ENCODE measurements around the gene KIF6.

KIF6 gene

DNA sequence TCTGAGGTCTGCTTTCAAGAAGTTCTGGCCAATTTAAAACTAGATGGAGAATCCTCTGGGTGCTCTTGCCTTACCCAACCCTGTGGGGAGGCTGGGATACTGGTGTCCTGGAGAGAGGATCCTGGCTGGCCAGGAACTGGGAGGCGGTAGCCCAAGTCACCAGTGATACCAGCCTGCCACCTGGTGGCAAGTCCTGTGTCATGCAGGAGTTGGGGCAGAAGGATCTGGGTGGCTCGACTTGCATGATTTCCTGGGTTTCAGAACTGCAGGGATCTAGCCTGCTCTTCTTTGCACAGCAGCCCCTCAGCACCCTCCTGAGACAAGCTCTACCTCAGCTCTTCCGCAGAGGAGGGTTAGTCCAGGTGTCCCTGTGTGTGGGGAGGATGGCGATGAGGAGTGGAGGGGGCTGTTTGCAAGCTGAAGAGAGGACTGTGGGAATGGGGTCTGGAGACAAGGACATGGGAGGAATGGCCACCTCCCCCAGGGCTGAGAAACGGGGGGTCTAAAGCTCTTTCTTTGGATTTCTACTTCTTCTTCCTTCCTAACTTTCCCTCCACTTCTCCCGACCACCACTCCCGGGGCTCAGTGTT lies 415.2 kb downstream of the KIF6 start:
- Histone ChIP-seq H3K4me1 (ENCODE audit: control insufficient read depth, insufficient read depth, low read length, poor library complexity, severe bottlenecking) (peaks cover 5% of the 10 kb centered on the region), H3K27me3 (replicated peaks; ENCODE audit: control insufficient read depth, insufficient read depth, low read length, poor library complexity, severe bottlenecking) (peaks cover 10% of the 10 kb centered on the region), H3K9me3 (ENCODE audit: control insufficient read depth, low read length) (no peaks in the 10 kb centered on the region), H3K36me3 (ENCODE audit: control insufficient read depth, insufficient read depth, low read length) (no peaks in the 10 kb centered on the region), H3K4me3 (ENCODE audit: insufficient read depth, low read depth, low read length, poor library complexity, severe bottlenecking) (no peak overlapping the region), H3K27ac (ENCODE audit: insufficient read depth, low read length, poor library complexity, severe bottlenecking) (no peak overlapping the region)
- peak in 2 of 3 donors; percentile 16 to 25 for DNase-seq

DNA sequence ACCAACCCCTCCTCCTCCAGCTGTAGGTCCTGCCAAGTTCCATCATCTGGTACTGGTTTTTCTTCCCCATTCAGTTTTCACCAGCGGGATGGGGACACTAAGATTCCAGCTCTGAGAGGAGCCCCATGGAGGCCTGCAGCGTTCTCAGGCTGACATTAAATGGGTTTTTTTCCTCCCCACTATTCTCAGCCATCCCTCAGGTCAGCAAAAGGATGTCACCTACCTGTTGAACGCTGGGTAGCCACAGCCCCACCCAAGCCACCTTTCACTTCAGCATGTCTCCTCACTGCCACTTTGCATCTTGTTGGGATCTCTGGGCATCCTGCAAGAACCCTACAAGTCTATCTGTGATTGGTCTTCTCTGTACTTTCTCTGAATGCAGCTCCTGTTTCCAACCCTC lies 417.7 kb downstream of the KIF6 start:
- Histone ChIP-seq H3K9me3 (ENCODE audit: control insufficient read depth, low read length) (no peaks in the 10 kb centered on the region), H3K36me3 (ENCODE audit: control insufficient read depth, insufficient read depth, low read length) (no peaks in the 10 kb centered on the region), H3K4me3 (ENCODE audit: insufficient read depth, low read depth, low read length, poor library complexity, severe bottlenecking) (no peak overlapping the region), H3K4me1 (ENCODE audit: control insufficient read depth, insufficient read depth, low read length, poor library complexity, severe bottlenecking) (no peaks in the 10 kb centered on the region), H3K27me3 (replicated peaks; ENCODE audit: control insufficient read depth, insufficient read depth, low read length, poor library complexity, severe bottlenecking) (no peaks in the 10 kb centered on the region), H3K27ac (ENCODE audit: insufficient read depth, low read length, poor library complexity, severe bottlenecking) (no peak overlapping the region)
- DNase-seq = no peak

GRCh38 chr6:39304951-39305350 lies 420.3 kb downstream of the KIF6 start:
- H3K36me3 ChIP-seq (ENCODE audit: control insufficient read depth, insufficient read depth, low read length) = no peaks in the 10 kb centered on the region

DNA sequence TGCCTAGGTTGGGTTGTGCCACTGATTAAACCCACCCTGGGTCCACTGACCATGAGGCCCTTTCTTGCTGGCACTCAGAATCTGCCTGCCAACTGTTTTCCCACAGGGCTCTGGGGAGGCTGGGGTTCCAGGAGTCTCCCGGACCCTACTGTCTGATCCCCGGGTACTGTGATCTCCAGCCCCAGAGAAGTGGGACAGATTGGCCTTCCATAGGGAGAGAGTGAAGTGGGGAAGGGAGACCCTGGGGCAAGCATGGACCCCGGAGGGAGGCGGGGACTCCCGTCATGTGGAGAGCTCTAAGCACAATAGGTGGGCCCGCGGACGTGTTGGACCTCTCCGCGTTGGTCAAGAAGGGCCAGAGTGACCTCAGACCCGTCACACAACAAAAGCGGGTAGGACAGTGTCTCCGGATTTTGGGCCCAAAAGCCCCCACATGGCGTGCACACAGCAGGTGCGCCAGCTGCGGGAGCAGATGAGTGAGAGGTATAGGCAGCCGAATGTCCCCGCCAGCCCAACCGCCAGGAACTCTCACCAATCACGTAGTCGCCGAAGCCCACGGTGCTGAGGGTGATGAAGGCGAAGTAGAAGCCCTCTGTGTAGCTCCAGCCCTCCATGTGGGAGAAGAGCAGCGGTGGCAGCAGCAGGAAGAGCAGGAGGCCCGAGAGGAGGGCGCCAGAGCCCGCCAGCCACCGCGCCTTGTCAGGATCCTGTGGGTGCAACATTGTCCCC lies 421.6 kb downstream of the KIF6 start:
- Histone ChIP-seq H3K36me3 (ENCODE audit: control insufficient read depth, insufficient read depth, low read length) (no peaks in the 10 kb centered on the region), H3K27me3 (replicated peaks; ENCODE audit: control insufficient read depth, insufficient read depth, low read length, poor library complexity, severe bottlenecking) (no peaks in the 10 kb centered on the region), H3K27ac (ENCODE audit: insufficient read depth, low read length, poor library complexity, severe bottlenecking) (no peak overlapping the region), H3K4me3 (ENCODE audit: insufficient read depth, low read depth, low read length, poor library complexity, severe bottlenecking) (no peak overlapping the region), H3K4me1 (ENCODE audit: control insufficient read depth, insufficient read depth, low read length, poor library complexity, severe bottlenecking) (no peaks in the 10 kb centered on the region), H3K9me3 (ENCODE audit: control insufficient read depth, low read length) (no peaks in the 10 kb centered on the region)
- no peak for DNase-seq

More at GRCh38 chr6:39304951-39305350, 420.3 kb downstream of the KIF6 start:
- no peak for DNase-seq
- Histone ChIP-seq H3K9me3 (ENCODE audit: control insufficient read depth, low read length) (no peaks in the 10 kb centered on the region), H3K4me3 (ENCODE audit: insufficient read depth, low read depth, low read length, poor library complexity, severe bottlenecking) (no peak overlapping the region), H3K27ac (ENCODE audit: insufficient read depth, low read length, poor library complexity, severe bottlenecking) (no peak overlapping the region), H3K27me3 (replicated peaks; ENCODE audit: control insufficient read depth, insufficient read depth, low read length, poor library complexity, severe bottlenecking) (no peaks in the 10 kb centered on the region), H3K4me1 (ENCODE audit: control insufficient read depth, insufficient read depth, low read length, poor library complexity, severe bottlenecking) (no peaks in the 10 kb centered on the region)

DNA sequence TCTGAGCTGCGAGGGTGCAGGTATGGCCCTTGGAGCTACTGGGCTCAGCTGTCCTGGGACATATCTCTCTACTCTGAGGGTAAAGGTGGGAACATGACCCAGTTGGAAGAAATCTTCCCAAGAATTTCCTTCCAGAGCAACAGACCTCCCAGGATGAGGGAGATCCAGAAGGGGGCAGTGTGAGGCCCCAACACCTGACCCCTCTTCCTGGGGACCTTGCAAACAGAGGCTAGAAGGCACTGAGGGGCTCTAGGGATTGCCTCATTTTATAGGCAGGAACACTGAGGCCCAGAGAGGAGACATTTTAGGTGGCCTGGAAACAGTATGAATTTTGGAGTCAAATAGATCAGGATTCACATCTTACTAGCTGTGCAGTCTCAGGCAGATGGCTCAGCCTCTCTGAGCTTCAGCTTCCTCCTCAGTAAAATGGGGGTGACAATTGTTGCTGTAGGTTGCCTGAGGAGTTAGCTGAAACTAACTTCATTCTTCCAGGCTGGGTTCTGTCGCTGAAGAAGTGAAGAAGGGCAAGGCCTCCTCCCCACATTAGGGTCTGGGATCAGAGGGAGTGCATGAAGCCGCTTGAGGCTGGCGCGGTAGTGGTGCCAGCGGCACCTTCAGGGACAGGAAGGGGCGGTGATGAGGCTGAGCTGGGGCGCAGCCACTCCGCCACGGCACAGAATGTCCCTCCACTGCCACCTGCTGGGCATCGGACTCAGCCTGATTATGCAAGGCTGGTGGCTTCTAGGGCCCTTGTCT lies 422.4 kb downstream of the KIF6 start:
- Histone ChIP-seq H3K27me3 (replicated peaks; ENCODE audit: control insufficient read depth, insufficient read depth, low read length, poor library complexity, severe bottlenecking) (no peaks in the 10 kb centered on the region), H3K4me1 (ENCODE audit: control insufficient read depth, insufficient read depth, low read length, poor library complexity, severe bottlenecking) (no peaks in the 10 kb centered on the region), H3K36me3 (ENCODE audit: control insufficient read depth, insufficient read depth, low read length) (no peaks in the 10 kb centered on the region), H3K27ac (ENCODE audit: insufficient read depth, low read length, poor library complexity, severe bottlenecking) (no peak overlapping the region), H3K9me3 (ENCODE audit: control insufficient read depth, low read length) (no peaks in the 10 kb centered on the region), H3K4me3 (ENCODE audit: insufficient read depth, low read depth, low read length, poor library complexity, severe bottlenecking) (no peak overlapping the region)
- DNase-seq = peak; percentile 45 to 68 (median 56)

DNA sequence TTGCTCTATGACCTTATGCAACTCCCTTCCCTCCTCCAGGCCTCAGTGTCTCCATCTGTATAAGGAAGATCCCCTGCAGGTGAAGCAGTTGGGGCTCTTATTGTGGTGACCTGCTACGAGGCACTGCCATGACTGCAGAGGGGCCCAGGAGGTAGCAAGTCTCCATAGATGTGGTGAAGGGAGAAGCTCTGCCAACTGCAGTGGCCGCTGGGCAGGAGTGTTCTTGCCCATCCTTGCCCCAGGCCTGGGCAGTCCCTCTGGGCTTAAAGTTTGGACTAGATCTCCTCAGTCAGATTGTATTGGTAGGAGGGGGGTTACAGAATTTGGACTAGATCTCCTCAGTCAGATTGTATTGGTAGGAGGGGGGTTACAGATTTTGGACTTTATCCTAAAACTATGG lies 423.2 kb downstream of the KIF6 start:
- no peaks in the 10 kb centered on the region for H3K27me3 ChIP-seq (replicated peaks; ENCODE audit: control insufficient read depth, insufficient read depth, low read length, poor library complexity, severe bottlenecking)
- DNase-seq = no peak
- no peak overlapping the region for H3K27ac ChIP-seq (ENCODE audit: insufficient read depth, low read length, poor library complexity, severe bottlenecking)
- no peaks in the 10 kb centered on the region for H3K4me1 ChIP-seq (ENCODE audit: control insufficient read depth, insufficient read depth, low read length, poor library complexity, severe bottlenecking)
- H3K4me3 ChIP-seq (ENCODE audit: insufficient read depth, low read depth, low read length, poor library complexity, severe bottlenecking) = no peak overlapping the region
- H3K9me3 ChIP-seq (ENCODE audit: control insufficient read depth, low read length) = no peaks in the 10 kb centered on the region
- no peaks in the 10 kb centered on the region for H3K36me3 ChIP-seq (ENCODE audit: control insufficient read depth, insufficient read depth, low read length)

DNA sequence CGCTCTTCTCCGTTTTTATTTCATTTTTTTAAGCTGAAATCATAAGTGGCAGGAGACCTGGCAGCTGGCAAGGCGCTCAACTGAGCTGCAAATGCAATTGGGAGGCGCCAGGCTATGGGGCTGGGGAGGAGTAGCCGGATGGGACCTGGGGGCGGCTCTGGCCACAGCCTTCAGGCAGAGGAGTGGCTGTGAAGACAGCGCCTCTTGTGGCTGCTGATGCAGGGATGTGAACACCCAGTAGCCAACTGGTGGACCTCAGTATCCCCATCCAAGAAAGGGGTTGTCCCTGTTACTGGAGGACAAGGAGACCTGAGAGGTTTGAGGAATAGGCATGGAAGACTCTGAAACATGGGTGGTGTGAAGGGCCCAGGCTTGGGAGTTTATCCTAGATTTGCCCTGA lies 423.6 kb downstream of the KIF6 start:
- no peak for DNase-seq
- Histone ChIP-seq H3K36me3 (ENCODE audit: control insufficient read depth, insufficient read depth, low read length) (no peaks in the 10 kb centered on the region), H3K27ac (ENCODE audit: insufficient read depth, low read length, poor library complexity, severe bottlenecking) (no peak overlapping the region), H3K9me3 (ENCODE audit: control insufficient read depth, low read length) (no peaks in the 10 kb centered on the region), H3K4me3 (ENCODE audit: insufficient read depth, low read depth, low read length, poor library complexity, severe bottlenecking) (no peak overlapping the region), H3K27me3 (replicated peaks; ENCODE audit: control insufficient read depth, insufficient read depth, low read length, poor library complexity, severe bottlenecking) (no peaks in the 10 kb centered on the region), H3K4me1 (ENCODE audit: control insufficient read depth, insufficient read depth, low read length, poor library complexity, severe bottlenecking) (no peaks in the 10 kb centered on the region)

DNA sequence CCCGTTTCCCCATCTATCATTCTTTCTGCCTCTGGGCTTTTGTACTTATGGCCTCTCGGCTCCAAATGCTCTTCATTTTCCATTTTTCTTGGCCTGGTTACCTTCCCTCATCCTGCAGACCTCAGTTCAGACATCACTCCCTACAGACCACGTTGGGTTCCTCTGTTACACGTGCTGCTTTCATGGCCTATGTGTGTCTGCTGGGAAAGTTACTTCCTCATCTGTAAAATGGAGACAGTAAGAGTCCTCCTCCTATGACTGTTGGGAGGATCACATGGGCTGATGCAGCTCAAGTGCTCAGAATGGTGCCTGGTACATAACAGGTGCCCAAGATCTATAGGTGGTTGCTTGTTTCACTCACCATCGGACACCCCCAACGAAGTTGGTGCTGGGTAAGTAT lies 424.5 kb downstream of the KIF6 start:
- no peaks in the 10 kb centered on the region for H3K9me3 ChIP-seq (ENCODE audit: control insufficient read depth, low read length)
- no peak for DNase-seq
- no peak overlapping the region for H3K27ac ChIP-seq (ENCODE audit: insufficient read depth, low read length, poor library complexity, severe bottlenecking)
- H3K36me3 ChIP-seq (ENCODE audit: control insufficient read depth, insufficient read depth, low read length) = no peaks in the 10 kb centered on the region
- H3K4me3 ChIP-seq (ENCODE audit: insufficient read depth, low read depth, low read length, poor library complexity, severe bottlenecking) = no peak overlapping the region
- no peaks in the 10 kb centered on the region for H3K27me3 ChIP-seq (replicated peaks; ENCODE audit: control insufficient read depth, insufficient read depth, low read length, poor library complexity, severe bottlenecking)
- no peaks in the 10 kb centered on the region for H3K4me1 ChIP-seq (ENCODE audit: control insufficient read depth, insufficient read depth, low read length, poor library complexity, severe bottlenecking)

- no peaks in the 10 kb centered on the region for H3K27me3 ChIP-seq (replicated peaks; ENCODE audit: control insufficient read depth, insufficient read depth, low read length, poor library complexity, severe bottlenecking)
- no peak overlapping the region for H3K4me3 ChIP-seq (ENCODE audit: insufficient read depth, low read depth, low read length, poor library complexity, severe bottlenecking)
- H3K27ac ChIP-seq (ENCODE audit: insufficient read depth, low read length, poor library complexity, severe bottlenecking) = no peak overlapping the region
- H3K4me1 ChIP-seq (ENCODE audit: control insufficient read depth, insufficient read depth, low read length, poor library complexity, severe bottlenecking) = no peaks in the 10 kb centered on the region
- no peaks in the 10 kb centered on the region for H3K9me3 ChIP-seq (ENCODE audit: control insufficient read depth, low read length)
- no peak for DNase-seq
- no peaks in the 10 kb centered on the region for H3K36me3 ChIP-seq (ENCODE audit: control insufficient read depth, insufficient read depth, low read length)
Observed at GRCh38 chr6:39298061-39298460, 427.1 kb downstream of the KIF6 start.

Measured in effector memory CD4-positive, alpha-beta T cell (primary cell).